ENCODE results near the gene RXFP1.

Gene RXFP1

GRCh38 chr4:158527516-158527915 lies 5.8 kb downstream of the RXFP1 start:
- H3K9me3 ChIP-seq (ENCODE audit: control insufficient read depth in 5 of 5, low read length in 5 of 5) = no peaks in the 10 kb centered on the region
- H3K27ac ChIP-seq (ENCODE audit: low read depth, low read length) = no peak overlapping the region
- no peak overlapping the region for H3K4me3 ChIP-seq (ENCODE audit: low read depth in 1 of 5, low read length in 5 of 5)
- no peaks in the 10 kb centered on the region for H3K4me1 ChIP-seq (ENCODE audit: control insufficient read depth in 5 of 5, insufficient read depth in 5 of 5, low read length in 5 of 5)
- H3K9ac ChIP-seq (ENCODE audit: low read length in 5 of 5) = no peak overlapping the region
- H3K27me3 ChIP-seq (ENCODE audit: control insufficient read depth in 5 of 5, insufficient read depth in 4 of 5, low read length in 5 of 5) = no peaks in the 10 kb centered on the region
- no peaks in the 10 kb centered on the region for H3K36me3 ChIP-seq (ENCODE audit: control insufficient read depth in 5 of 5, insufficient read depth in 5 of 5, low read length in 5 of 5)

- Histone ChIP-seq H3K9ac (ENCODE audit: low read length in 5 of 5) (no peak overlapping the region), H3K9me3 (ENCODE audit: control insufficient read depth in 5 of 5, low read length in 5 of 5) (no peaks in the 10 kb centered on the region), H3K4me3 (ENCODE audit: low read depth in 1 of 5, low read length in 5 of 5) (no peak overlapping the region), H3K27ac (ENCODE audit: low read depth, low read length) (no peak overlapping the region), H3K36me3 (ENCODE audit: control insufficient read depth in 5 of 5, insufficient read depth in 5 of 5, low read length in 5 of 5) (no peaks in the 10 kb centered on the region), H3K27me3 (ENCODE audit: control insufficient read depth in 5 of 5, insufficient read depth in 4 of 5, low read length in 5 of 5) (no peaks in the 10 kb centered on the region), H3K4me1 (ENCODE audit: control insufficient read depth in 5 of 5, insufficient read depth in 5 of 5, low read length in 5 of 5) (no peaks in the 10 kb centered on the region)
Observed at GRCh38 chr4:158529505-158529904, 7.8 kb downstream of the RXFP1 start.

GRCh38 chr4:158530381-158530780 lies 8.7 kb downstream of the RXFP1 start:
- Histone ChIP-seq H3K9ac (ENCODE audit: low read length in 5 of 5) (no peak overlapping the region), H3K27ac (ENCODE audit: low read depth, low read length) (no peak overlapping the region), H3K9me3 (ENCODE audit: control insufficient read depth in 5 of 5, low read length in 5 of 5) (no peaks in the 10 kb centered on the region), H3K4me1 (ENCODE audit: control insufficient read depth in 5 of 5, insufficient read depth in 5 of 5, low read length in 5 of 5) (no peaks in the 10 kb centered on the region), H3K36me3 (ENCODE audit: control insufficient read depth in 5 of 5, insufficient read depth in 5 of 5, low read length in 5 of 5) (no peaks in the 10 kb centered on the region), H3K4me3 (ENCODE audit: low read depth in 1 of 5, low read length in 5 of 5) (no peak overlapping the region), H3K27me3 (ENCODE audit: control insufficient read depth in 5 of 5, insufficient read depth in 4 of 5, low read length in 5 of 5) (no peaks in the 10 kb centered on the region)

- Histone ChIP-seq H3K9ac (ENCODE audit: low read length in 5 of 5) (no peak overlapping the region), H3K4me3 (ENCODE audit: low read depth in 1 of 5, low read length in 5 of 5) (no peak overlapping the region), H3K27me3 (ENCODE audit: control insufficient read depth in 5 of 5, insufficient read depth in 4 of 5, low read length in 5 of 5) (no peaks in the 10 kb centered on the region), H3K27ac (ENCODE audit: low read depth, low read length) (no peak overlapping the region), H3K36me3 (ENCODE audit: control insufficient read depth in 5 of 5, insufficient read depth in 5 of 5, low read length in 5 of 5) (no peaks in the 10 kb centered on the region), H3K4me1 (ENCODE audit: control insufficient read depth in 5 of 5, insufficient read depth in 5 of 5, low read length in 5 of 5) (no peaks in the 10 kb centered on the region), H3K9me3 (ENCODE audit: control insufficient read depth in 5 of 5, low read length in 5 of 5) (no peaks in the 10 kb centered on the region)
Observed at GRCh38 chr4:158530898-158531297, 9.2 kb downstream of the RXFP1 start.

GRCh38 chr4:158532556-158533231 lies 11.0 kb downstream of the RXFP1 start:
- H3K27ac ChIP-seq (ENCODE audit: low read depth, low read length) = no peak overlapping the region
- no peak overlapping the region for H3K9ac ChIP-seq (ENCODE audit: low read length in 5 of 5)
- no peaks in the 10 kb centered on the region for H3K4me1 ChIP-seq (ENCODE audit: control insufficient read depth in 5 of 5, insufficient read depth in 5 of 5, low read length in 5 of 5)
- no peak overlapping the region for H3K4me3 ChIP-seq (ENCODE audit: low read depth in 1 of 5, low read length in 5 of 5)
- no peaks in the 10 kb centered on the region for H3K9me3 ChIP-seq (ENCODE audit: control insufficient read depth in 5 of 5, low read length in 5 of 5)
- H3K36me3 ChIP-seq (ENCODE audit: control insufficient read depth in 5 of 5, insufficient read depth in 5 of 5, low read length in 5 of 5) = no peaks in the 10 kb centered on the region
- no peaks in the 10 kb centered on the region for H3K27me3 ChIP-seq (ENCODE audit: control insufficient read depth in 5 of 5, insufficient read depth in 4 of 5, low read length in 5 of 5)

GRCh38 chr4:158534727-158535126 lies 13.0 kb downstream of the RXFP1 start:
- H3K27ac ChIP-seq (ENCODE audit: low read depth, low read length) = no peak overlapping the region
- no peaks in the 10 kb centered on the region for H3K36me3 ChIP-seq (ENCODE audit: control insufficient read depth in 5 of 5, insufficient read depth in 5 of 5, low read length in 5 of 5)
- no peak overlapping the region for H3K4me3 ChIP-seq (ENCODE audit: low read depth in 1 of 5, low read length in 5 of 5)
- no peaks in the 10 kb centered on the region for H3K4me1 ChIP-seq (ENCODE audit: control insufficient read depth in 5 of 5, insufficient read depth in 5 of 5, low read length in 5 of 5)
- H3K27me3 ChIP-seq (ENCODE audit: control insufficient read depth in 5 of 5, insufficient read depth in 4 of 5, low read length in 5 of 5) = no peaks in the 10 kb centered on the region
- H3K9ac ChIP-seq (ENCODE audit: low read length in 5 of 5) = no peak overlapping the region
- no peaks in the 10 kb centered on the region for H3K9me3 ChIP-seq (ENCODE audit: control insufficient read depth in 5 of 5, low read length in 5 of 5)

GRCh38 chr4:158535130-158535614 lies 13.5 kb downstream of the RXFP1 start:
- no peak overlapping the region for H3K9ac ChIP-seq (ENCODE audit: low read length in 5 of 5)
- no peaks in the 10 kb centered on the region for H3K4me1 ChIP-seq (ENCODE audit: control insufficient read depth in 5 of 5, insufficient read depth in 5 of 5, low read length in 5 of 5)
- no peak overlapping the region for H3K4me3 ChIP-seq (ENCODE audit: low read depth in 1 of 5, low read length in 5 of 5)
- no peaks in the 10 kb centered on the region for H3K27me3 ChIP-seq (ENCODE audit: control insufficient read depth in 5 of 5, insufficient read depth in 4 of 5, low read length in 5 of 5)
- H3K27ac ChIP-seq (ENCODE audit: low read depth, low read length) = no peak overlapping the region
- no peaks in the 10 kb centered on the region for H3K9me3 ChIP-seq (ENCODE audit: control insufficient read depth in 5 of 5, low read length in 5 of 5)
- no peaks in the 10 kb centered on the region for H3K36me3 ChIP-seq (ENCODE audit: control insufficient read depth in 5 of 5, insufficient read depth in 5 of 5, low read length in 5 of 5)

- H3K9me3 ChIP-seq (ENCODE audit: control insufficient read depth in 5 of 5, low read length in 5 of 5) = no peaks in the 10 kb centered on the region
- no peaks in the 10 kb centered on the region for H3K27me3 ChIP-seq (ENCODE audit: control insufficient read depth in 5 of 5, insufficient read depth in 4 of 5, low read length in 5 of 5)
- H3K9ac ChIP-seq (ENCODE audit: low read length in 5 of 5) = no peak overlapping the region
- no peak overlapping the region for H3K27ac ChIP-seq (ENCODE audit: low read depth, low read length)
- no peaks in the 10 kb centered on the region for H3K4me1 ChIP-seq (ENCODE audit: control insufficient read depth in 5 of 5, insufficient read depth in 5 of 5, low read length in 5 of 5)
- H3K4me3 ChIP-seq (ENCODE audit: low read depth in 1 of 5, low read length in 5 of 5) = no peak overlapping the region
- no peaks in the 10 kb centered on the region for H3K36me3 ChIP-seq (ENCODE audit: control insufficient read depth in 5 of 5, insufficient read depth in 5 of 5, low read length in 5 of 5)
Observed at GRCh38 chr4:158536833-158537232, 15.2 kb downstream of the RXFP1 start.

- Histone ChIP-seq H3K4me1 (ENCODE audit: control insufficient read depth in 5 of 5, insufficient read depth in 5 of 5, low read length in 5 of 5) (peaks cover 0 to 6% (median 0%) of the 10 kb centered on the region in 5 donors), H3K4me3 (ENCODE audit: low read depth in 1 of 5, low read length in 5 of 5) (no peak overlapping the region), H3K9me3 (ENCODE audit: control insufficient read depth in 5 of 5, low read length in 5 of 5) (no peaks in the 10 kb centered on the region), H3K9ac (ENCODE audit: low read length in 5 of 5) (no peak overlapping the region), H3K27ac (ENCODE audit: low read depth, low read length) (no peak overlapping the region), H3K27me3 (ENCODE audit: control insufficient read depth in 5 of 5, insufficient read depth in 4 of 5, low read length in 5 of 5) (no peaks in the 10 kb centered on the region), H3K36me3 (ENCODE audit: control insufficient read depth in 5 of 5, insufficient read depth in 5 of 5, low read length in 5 of 5) (no peaks in the 10 kb centered on the region)
Observed at GRCh38 chr4:158538176-158538575, 16.5 kb downstream of the RXFP1 start.

- Histone ChIP-seq H3K27ac (ENCODE audit: low read depth, low read length) (no peak overlapping the region), H3K4me3 (ENCODE audit: low read depth in 1 of 5, low read length in 5 of 5) (no peak overlapping the region), H3K36me3 (ENCODE audit: control insufficient read depth in 5 of 5, insufficient read depth in 5 of 5, low read length in 5 of 5) (no peaks in the 10 kb centered on the region), H3K9ac (ENCODE audit: low read length in 5 of 5) (no peak overlapping the region), H3K9me3 (ENCODE audit: control insufficient read depth in 5 of 5, low read length in 5 of 5) (no peaks in the 10 kb centered on the region), H3K4me1 (ENCODE audit: control insufficient read depth in 5 of 5, insufficient read depth in 5 of 5, low read length in 5 of 5) (peaks cover 0 to 6% (median 0%) of the 10 kb centered on the region in 5 donors), H3K27me3 (ENCODE audit: control insufficient read depth in 5 of 5, insufficient read depth in 4 of 5, low read length in 5 of 5) (no peaks in the 10 kb centered on the region)
Observed at GRCh38 chr4:158538911-158539310, 17.2 kb downstream of the RXFP1 start.

Measured in subcutaneous abdominal adipose tissue (tissue), 5 donors.